GM19467 (cell line): ENCODE data around the gene BCLAF1.

ENCODE experiments used
- ATAC-seq: cut with Tn5 transposase; IDR thresholded peaks from one replicate; pipeline ENCODE4 v1.9.1; 2021; ENCODE audit warnings: mild to moderate bottlenecking, moderate library complexity; ENCODE audit not compliant: unreplicated experiment

Gene BCLAF1, protein sequence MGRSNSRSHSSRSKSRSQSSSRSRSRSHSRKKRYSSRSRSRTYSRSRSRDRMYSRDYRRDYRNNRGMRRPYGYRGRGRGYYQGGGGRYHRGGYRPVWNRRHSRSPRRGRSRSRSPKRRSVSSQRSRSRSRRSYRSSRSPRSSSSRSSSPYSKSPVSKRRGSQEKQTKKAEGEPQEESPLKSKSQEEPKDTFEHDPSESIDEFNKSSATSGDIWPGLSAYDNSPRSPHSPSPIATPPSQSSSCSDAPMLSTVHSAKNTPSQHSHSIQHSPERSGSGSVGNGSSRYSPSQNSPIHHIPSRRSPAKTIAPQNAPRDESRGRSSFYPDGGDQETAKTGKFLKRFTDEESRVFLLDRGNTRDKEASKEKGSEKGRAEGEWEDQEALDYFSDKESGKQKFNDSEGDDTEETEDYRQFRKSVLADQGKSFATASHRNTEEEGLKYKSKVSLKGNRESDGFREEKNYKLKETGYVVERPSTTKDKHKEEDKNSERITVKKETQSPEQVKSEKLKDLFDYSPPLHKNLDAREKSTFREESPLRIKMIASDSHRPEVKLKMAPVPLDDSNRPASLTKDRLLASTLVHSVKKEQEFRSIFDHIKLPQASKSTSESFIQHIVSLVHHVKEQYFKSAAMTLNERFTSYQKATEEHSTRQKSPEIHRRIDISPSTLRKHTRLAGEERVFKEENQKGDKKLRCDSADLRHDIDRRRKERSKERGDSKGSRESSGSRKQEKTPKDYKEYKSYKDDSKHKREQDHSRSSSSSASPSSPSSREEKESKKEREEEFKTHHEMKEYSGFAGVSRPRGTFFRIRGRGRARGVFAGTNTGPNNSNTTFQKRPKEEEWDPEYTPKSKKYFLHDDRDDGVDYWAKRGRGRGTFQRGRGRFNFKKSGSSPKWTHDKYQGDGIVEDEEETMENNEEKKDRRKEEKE

DNA sequence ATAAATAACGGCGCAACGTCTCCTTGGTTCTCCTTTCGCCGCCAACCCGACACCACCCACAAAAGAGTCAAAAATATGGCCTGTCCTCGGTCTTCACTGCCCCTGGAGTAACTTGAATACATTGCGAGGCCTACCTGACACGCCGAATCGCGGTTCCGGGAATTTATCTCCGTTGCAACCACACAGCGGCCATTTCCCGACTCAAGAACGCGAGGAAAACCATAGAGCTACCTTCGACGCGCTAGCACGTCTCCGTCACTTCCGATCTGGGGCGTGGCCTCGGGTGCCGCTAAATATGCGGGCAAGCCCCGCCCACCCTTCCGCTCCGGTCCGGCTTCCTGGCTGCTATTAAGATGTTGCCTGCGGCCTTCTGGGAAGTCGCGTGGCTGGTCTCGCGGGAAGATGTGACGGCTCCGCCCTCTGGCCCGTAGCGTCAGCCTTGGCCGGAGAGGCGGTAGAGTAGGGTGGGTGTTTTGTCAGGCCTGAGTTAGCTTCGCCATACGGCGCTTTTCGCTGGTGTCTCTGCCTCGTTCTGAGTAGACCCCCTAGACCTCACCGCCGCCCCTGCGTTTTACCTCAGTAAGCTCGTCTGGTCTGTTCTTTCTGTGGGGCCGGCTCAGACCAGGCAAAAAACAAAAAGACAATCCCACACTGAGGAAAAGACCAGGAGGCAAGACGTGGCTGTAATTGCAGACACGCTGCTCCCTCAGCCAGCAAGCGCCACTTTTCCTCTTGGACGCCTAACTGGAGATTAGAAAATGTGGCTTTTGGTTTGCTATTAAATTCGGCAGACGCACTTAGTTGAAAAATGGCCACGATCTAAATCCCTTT, at the start of gene BCLAF1:
Gene BCLAF1 (minus strand): TSS at position 268 of the 831 bp plus-strand sequence. CDS start 9,980 bp downstream, outside the sequence.
- peak; percentile 91 for ATAC-seq

DNA sequence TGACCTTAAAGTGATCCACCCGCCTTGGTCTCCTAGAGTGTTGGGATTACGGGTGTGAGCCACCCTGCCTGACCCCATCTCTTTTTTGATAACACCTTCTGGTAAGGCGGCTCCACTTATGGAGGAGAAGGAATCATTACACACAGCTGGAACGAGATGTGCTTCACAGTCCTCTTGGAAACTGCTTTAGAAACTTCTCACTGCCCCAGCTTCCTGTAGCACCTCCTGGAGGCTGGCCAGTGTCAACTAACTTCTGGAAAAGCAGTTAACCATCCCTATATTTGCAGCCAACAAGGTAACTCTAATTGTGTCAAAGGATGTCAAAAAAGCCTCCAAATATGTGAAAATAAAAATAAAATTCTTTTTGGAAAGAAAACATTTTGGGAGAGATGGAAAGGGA, 48.8 kb upstream of the BCLAF1 start:
- no peak for ATAC-seq

DNA sequence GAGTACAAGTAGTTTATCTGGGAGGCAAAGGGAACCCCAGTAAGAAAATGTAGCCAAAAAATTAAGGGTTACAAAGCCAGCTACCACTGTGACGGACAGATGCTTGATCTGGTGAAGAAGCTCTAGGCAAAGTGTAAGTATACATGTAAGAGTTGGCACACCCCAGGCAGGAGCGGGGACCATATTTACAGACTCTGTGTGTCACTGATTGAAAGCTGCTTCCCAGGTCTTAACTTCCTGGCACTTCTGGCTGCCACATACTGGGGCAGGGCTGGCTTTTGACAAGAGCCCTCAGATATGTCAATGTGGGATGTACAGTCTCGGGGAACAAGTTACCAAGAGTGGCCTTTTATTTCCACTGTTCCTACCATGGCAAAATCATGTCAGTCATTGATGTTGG, 48.0 kb upstream of the BCLAF1 start:
- ATAC-seq: no peak

DNA sequence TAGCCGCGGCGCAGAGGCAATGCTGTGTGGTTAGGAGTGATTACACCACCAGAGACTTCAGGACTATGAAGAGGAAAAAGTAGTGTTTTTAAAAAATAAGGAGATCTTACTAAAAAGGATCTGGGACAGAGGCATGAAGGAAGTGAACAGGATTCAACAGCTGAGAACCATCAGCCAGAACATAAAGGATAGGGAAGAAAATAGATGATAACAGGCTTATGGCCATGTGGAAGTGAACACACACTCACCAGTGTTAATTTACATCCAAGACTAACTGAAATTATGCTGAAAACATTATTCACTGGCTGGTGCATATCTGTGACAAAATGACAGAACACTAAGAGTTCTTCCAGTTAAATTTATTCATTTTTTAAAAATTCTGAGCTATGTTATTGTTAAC, 47.5 kb upstream of the BCLAF1 start:
- ATAC-seq: no peak

DNA sequence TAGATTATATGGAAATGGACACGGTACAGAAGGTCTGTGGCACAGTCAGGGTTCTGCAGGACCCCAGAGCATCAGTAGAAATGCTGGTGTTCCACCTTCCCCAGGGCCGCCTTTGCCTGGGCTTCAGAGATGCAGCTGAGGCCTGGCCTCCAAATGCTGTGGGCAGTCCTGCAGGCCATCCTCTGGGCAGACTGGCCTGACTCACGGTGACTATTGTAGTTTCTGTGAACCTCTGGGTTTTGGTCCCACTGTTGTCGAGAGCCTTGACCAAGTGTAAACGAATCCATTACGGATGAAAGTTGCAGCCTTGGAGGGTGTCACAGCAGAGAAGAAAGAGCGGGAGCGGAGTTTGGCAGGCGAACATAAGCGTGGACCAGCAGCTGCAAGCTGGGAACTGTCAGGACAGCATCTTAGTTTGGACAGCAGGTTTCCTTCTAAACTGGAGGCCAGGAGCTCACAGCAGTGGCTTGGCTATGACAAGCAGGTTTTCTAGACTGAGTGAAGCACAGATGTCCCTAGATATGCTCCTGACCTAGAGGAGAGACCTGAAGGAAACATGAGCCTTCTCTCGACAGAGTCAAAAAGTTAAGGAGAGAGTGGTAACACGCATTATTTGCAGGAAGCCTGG, 46.2 kb upstream of the BCLAF1 start:
- ATAC-seq: no peak

DNA sequence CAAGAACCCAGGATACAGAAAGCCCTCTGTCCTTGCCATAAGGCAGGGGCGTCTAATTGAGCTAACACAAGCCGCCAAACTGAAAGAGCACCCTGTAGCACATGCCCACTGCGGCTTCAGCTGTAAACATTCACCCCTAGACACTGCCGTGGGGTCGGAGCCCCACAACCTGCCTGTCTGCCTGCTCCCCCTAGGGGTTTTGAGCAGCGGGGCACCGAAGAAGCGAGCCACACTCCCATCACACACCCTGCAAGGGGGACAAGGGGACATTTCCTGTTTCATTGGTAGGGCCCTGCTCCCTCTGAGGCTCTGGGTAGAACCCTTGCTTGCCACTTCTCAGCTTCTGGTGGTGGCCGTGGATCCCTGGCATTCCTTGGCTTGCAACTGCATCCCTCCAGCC, 45.2 kb upstream of the BCLAF1 start:
- no peak for ATAC-seq

DNA sequence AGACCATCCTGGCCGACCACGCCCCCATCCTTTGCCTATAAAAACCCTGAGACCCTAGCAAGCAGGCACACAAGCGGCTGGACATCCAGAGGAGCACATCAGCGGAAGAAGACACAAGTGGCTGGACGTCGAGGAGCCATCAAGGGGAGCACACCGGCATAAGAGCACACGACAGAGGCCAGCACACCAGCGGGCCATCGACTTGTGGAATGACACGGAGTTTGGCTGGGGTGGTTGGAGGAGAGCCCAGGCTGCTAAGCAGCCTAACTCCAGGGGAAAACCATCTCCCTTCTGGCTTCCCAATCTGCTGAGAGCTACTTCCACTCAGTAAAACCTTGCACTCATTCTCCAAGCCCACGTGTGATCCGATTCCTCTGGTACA, 44.8 kb upstream of the BCLAF1 start:
- no peak for ATAC-seq

DNA sequence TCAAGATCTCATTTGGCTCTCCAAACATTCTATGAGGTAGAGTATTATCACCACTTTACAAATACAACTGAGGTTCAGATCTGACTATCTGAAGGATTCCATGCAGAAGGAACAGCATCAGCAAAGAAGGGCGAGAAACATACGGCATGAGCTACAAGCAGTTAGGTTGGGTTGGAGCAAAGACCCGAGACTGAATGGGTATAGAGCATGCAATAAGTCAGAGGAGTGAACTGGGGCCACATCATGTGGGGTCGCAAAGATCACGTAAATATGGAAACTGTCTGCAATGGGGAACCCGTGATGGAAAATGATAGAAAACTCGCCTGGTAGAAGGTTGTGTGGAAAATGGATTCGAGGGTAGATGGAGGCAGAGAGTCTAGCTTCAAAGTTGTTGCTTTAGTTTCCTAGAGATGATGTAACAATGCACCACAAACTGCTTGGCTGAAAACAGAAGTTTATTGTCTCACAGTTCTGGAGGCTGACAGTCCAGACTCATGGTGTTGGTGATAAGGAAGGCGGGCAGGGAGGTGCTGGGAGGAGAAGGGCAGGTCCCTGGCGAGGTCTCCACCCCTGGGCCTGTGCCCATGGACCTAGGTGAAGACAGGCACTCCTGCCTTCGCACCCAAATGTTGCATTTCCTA, 44.3 kb upstream of the BCLAF1 start:
- ATAC-seq: no peak

DNA sequence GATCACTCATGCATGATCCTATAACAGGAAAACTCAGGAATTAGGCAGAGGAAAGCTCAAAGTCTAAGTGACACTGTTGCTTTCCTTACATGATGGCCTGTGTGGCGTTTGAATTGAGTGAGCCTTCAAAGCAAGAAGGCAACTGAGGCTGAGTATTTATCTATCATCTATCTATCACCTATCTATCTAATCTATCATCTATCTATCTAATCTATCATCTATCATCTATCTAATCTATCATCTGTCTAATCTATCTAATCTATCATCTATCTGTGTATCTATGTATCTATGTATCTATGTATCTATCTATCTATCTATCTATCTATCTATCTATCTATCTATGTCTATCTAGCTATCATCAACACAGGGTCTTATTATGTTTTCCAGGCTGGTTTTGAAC, 41.8 kb upstream of the BCLAF1 start:
- ATAC-seq: no peak

DNA sequence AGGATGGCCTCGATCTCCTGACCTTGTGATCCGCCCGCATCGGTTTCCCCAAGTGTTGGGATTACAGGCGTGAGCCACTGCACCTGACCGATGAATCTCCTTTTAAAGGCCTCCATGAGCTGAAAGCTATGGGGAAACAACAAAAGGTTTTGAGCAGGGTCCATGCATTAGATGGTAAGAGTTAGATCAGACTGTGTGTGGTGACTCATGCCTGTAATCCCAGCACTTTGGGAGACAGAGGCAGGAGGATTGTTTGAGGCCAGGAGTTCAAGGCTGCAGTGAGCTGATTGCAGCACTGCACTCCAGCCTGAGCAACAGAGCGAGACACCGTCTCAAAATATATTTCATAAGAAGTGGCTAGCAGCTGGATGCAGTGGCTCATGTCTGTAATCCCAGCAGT, 41.0 kb upstream of the BCLAF1 start:
- ATAC-seq: no peak

DNA sequence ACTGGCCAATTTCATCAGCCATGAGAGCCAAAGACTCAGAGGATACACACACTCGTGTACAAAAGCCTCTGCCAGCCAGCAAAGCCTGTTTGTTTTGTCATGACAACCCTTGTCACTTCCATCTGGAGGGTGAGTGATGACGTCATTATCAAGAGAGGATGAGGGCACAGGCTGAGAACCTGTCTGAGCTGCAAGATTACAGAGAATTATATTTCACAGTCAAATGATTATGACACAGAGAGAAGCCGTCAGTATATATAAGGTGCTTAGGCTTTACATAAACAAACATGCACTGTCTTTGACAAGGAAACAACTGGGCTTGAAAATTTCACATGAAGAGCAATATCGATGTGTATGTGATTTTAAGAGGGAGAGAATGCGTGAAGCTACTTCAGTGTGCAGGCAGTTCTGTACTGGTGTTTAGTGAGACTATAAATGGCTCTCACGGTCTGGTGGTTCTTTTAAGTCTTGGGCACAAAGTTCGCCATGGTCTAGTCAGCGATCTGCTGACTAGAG, 36.5 kb upstream of the BCLAF1 start:
- no peak for ATAC-seq

DNA sequence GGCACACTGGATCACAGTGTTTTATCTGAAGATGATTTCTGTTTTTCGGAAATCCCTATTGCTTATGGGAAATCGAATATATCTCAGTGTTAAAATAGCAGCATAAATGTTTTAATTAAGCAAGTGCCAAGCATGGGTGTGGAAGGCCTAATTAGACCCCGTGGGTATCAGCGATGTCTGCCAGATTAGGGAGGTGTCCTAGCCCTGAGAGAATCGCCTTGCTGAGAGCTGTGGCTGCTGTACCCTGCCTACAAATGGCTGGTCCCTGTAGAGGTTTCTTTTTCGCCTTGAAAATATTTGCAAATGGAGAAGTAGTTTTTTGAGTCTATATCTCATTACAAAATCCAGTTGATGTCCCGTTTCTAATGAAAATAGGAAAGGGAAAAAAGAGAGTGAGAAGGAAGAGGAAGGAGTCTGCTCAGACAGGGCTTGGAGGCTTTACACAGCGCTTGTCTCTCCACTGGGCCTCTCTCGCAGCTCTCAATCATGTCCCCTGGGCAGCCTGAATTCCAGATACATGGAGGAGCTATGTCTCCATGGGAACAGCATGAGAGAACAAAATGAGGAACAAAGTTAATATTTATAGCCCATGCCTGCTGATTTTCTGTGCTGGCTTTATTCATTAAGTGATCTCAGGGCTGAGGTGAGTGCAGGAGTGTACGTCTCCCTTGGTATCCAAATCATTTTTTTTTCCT, 35.2 kb upstream of the BCLAF1 start:
- no peak for ATAC-seq

DNA sequence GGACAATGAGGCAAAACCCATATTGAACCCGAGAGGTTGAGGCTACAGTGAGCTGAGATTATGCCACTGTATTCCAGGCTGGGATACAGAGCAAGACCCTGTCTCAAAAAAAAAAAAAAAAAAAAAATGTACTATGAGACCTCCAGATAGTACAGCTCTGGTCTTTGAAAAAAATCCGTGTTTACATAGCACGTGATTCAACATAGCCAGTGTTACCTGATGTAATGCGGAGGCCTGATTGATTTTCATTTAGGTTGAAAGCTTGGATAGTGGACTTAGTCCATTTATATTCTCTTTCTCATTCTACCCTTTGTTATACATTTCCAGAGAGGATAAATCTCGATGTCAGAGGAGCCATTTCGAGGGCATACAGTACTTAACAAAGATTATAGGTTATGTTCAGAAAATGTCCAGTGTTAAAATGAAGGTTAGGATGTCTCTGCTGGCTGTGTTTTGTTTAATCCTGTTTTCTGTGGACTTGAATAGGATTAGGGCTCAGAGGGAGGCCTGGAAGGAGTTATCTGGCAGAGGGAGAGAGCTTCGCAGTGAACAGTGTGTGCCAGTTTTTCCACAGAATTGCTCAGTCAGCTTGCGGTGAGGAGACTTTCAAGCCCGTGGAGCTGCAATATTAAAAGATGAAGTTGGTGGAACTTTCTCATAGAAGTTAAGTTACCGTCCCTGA, 33.9 kb upstream of the BCLAF1 start:
- no peak for ATAC-seq

DNA sequence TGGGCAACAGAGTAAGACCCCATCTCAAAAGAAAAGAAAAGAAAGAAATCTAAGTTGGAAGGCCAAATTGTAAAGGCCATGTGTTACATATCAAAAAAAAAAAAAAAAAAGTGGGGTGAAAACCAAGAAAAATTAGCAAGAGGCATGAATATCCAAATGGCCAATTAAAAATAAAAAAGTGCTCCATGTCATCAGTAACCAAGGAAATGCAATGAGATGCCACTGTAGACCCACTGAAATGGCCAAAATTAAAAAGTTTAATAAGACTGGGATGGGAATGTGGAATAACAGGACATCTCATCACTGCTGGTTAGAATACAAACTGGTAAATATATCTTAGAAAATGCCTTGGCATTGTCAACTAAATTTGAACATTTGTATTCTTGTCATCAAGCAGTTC, 30.1 kb upstream of the BCLAF1 start:
- ATAC-seq: no peak

DNA sequence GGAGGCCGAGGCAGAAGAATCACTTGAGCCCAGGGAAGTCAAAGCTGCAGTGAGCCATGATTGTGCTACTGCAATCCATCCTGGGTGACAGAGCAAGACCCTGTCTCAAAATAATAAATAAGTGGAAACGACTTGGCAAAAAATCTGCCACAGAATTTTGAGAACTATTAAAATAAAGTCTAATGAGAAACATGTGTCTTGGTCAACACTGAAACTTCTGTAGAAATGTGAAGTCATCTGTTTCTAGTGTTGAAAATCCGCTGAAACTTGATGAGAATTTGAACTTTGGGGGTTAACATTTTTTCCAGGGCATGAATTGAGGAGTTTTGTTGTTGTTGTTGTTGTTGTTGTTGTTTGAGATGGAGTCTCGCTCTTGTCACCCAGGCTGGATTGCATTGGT, 29.0 kb upstream of the BCLAF1 start:
- no peak for ATAC-seq

DNA sequence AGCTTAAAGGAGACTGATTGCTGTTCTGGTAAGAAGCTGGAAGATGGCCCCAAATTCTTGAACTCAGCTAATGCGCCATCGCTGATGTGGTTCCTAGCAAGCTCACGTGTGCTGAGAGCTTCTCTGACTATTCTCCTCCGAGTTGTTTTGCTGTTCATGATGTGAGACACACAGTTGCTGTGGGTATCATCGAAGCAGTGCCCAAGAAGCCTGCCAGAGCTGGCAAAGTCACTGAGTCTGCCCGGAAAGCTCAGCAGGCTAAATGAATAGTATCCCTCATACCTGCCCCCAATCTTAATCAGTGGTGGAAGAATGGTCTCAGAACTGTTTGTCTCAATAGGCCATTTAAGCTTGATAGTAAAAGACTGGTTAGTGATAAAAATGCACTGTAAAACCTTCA, 28.3 kb upstream of the BCLAF1 start:
- no peak for ATAC-seq

DNA sequence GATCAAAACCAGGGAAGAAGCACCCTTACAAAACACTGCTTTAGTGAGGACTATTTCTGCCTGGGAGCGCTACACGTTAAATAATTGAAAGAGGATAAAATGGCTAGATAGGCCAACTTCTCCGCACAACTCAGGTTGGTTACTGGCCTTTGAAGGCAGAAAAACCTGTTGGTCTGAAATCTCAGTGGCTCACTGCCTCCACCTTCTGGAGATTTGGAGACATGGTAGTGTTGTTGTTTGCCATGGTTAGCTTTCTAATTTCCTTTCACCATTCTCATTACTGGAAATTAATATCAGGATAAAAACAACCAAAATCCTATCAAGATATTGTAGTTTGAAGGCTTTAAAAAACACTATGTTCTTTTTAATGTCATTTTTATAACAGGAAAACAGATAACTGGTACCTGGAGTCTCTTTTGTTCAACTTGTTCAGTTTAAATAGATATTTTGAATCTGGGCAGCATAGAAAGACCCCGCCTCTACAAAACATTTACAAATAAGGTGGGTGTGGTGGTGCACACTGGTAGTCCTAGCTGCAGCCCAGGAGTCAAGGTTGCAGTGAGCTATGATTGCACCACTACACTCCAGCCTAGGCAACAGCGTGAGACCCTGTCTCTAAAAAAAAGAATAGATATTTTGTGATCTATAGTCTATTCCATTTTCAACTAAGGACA, 27.5 kb upstream of the BCLAF1 start:
- ATAC-seq: no peak

DNA sequence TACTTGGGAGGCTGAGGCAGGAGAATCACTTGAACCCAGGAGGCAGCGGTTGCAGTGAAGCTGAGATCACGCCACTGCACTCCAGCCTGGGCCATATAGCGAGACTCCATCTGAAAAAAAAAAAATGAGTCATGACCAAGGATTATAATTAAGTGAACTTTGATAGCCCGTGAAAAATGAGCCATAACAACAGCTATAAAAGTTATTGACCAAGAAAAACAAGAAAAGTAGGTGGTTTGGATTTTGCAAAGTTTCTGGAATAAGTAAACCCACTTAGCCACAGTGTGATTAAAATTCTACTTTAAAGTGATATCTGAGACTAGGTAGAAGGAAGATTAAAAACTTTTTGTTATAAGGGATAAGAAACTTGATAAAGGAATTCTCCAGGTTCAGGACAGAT, 25.9 kb upstream of the BCLAF1 start:
- ATAC-seq: no peak
